K562 (cell line): Measurements from ENCODE around the gene RBMX. TPM values are rescaled to one million over a fixed set of nuclear protein-coding genes. Genes with fewer than 3 reads are reported as not detected.

Experiments used
- AFF1 ChIP-seq, 2 experiments: fragments of 450-650 bp; IDR thresholded peaks; 2 replicates each; pipeline ENCODE4 v1.6.1; 2018; ENCODE audit warnings: mild to moderate bottlenecking in 2 of 2, low read depth in 1 of 2; ENCODE audit not compliant: partially characterized antibody in 2 of 2
- BMI1 ChIP-seq: fragments of 150-350 bp; IDR thresholded peaks from 2 replicates; pipeline ENCODE4 v1.6.1; 2014; ENCODE audit warnings: low read length
- BRD9 ChIP-seq: fragments of 450-650 bp; IDR thresholded peaks from 2 replicates; pipeline ENCODE4 v1.6.1; 2018; ENCODE audit warnings: low read depth; ENCODE audit not compliant: partially characterized antibody
- DPF2 ChIP-seq: fragments of 450-650 bp; IDR thresholded peaks from 2 replicates; pipeline ENCODE4 v1.6.1; 2016
- ELF4 ChIP-seq: fragments of 450-650 bp; formaldehyde crosslinking; IDR thresholded peaks from 2 replicates; pipeline ENCODE4 v1.4.0; 2022; ENCODE audit warnings: missing genetic modification characterization
- HDAC6 ChIP-seq: IDR thresholded peaks from 2 replicates; pipeline ENCODE4 v1.6.1; 2012; ENCODE audit warnings: low read depth, mild to moderate bottlenecking, control low read depth, inconsistent platforms, low read length, moderate library complexity
- KAT2B ChIP-seq: IDR thresholded peaks from one replicate; pipeline ENCODE4 v1.6.1; 2012; ENCODE audit warnings: low read depth, mild to moderate bottlenecking, control low read depth, inconsistent platforms, low read length, moderate library complexity
- KDM4B ChIP-seq, 2 experiments: fragments of 450-650 bp in 1 of 2; sonication (generic) in 1 of 2; IDR thresholded peaks; 2 replicates each; pipeline ENCODE4 v1.6.1; 2016 to 2017; ENCODE audit warnings: borderline replicate concordance in 2 of 2, antibody characterized with exemption in 1 of 2, low read depth in 1 of 2, mild to moderate bottlenecking in 1 of 2
- MAX ChIP-seq: sonication (generic); formaldehyde crosslinking; IDR thresholded peaks from 2 replicates; pipeline ENCODE4 v1.9.0; 2022; ENCODE audit warnings: mild to moderate bottlenecking, missing genetic modification reagents
- MAZ ChIP-seq, 2 experiments: fragments of 450-650 bp in 1 of 2; sonication (generic) in 1 of 2; formaldehyde crosslinking; IDR thresholded peaks in 1 of 2; conservative IDR thresholded peaks in 1 of 2; 2 replicates each; pipeline versions ENCODE4 v1.4.0 to v1.5.0; 2020; ENCODE audit warnings: mild to moderate bottlenecking in 1 of 2, missing genetic modification reagents in 1 of 2
- NFATC3 ChIP-seq: fragments of 450-650 bp; IDR thresholded peaks from 2 replicates; pipeline ENCODE4 v1.6.1; 2017; ENCODE audit warnings: mild to moderate bottlenecking
- NR2C2 ChIP-seq, 2 experiments: fragments of 200-800 bp in 1 of 2; sonication (Bioruptor generic) in 1 of 2; sonication (generic) in 1 of 2; formaldehyde crosslinking in 1 of 2; IDR thresholded peaks; 2 replicates each; pipeline versions ENCODE4 v1.6.1 to v1.8.0; 2016 to 2022; ENCODE audit warnings: mild to moderate bottlenecking in 1 of 2, missing compliant biosample characterization in 1 of 2, missing genetic modification characterization in 1 of 2, missing genetic modification reagents in 1 of 2
- PHB2 ChIP-seq: fragments of 450-650 bp; IDR thresholded peaks from 2 replicates; pipeline ENCODE4 v1.6.1; 2017; ENCODE audit warnings: low read depth
- RNF2 ChIP-seq: sonication (generic); IDR thresholded peaks from 2 replicates; pipeline ENCODE4 v1.6.1; 2016
- SREBF2 ChIP-seq: sonication (generic); formaldehyde crosslinking; IDR thresholded peaks from 2 replicates; pipeline ENCODE4 v1.4.0; 2020; ENCODE audit warnings: mild to moderate bottlenecking, missing genetic modification reagents
- TAF1 ChIP-seq: IDR thresholded peaks from 2 replicates; pipeline ENCODE4 v1.6.1; 2011; ENCODE audit warnings: mild to moderate bottlenecking, low read length, moderate library complexity; ENCODE audit not compliant: insufficient read depth, control insufficient read depth, severe bottlenecking; ENCODE audit errors: extremely low read depth
- TAF7 ChIP-seq: fragments of 450-650 bp; IDR thresholded peaks from 2 replicates; pipeline ENCODE4 v1.6.1; 2016; ENCODE audit warnings: missing genetic modification characterization, missing compliant biosample characterization
- ZC3H4 ChIP-seq: sonication (generic); formaldehyde crosslinking; IDR thresholded peaks from 2 replicates; pipeline ENCODE4 v1.9.0; 2021; ENCODE audit warnings: missing genetic modification reagents, borderline replicate concordance
- ZKSCAN8 ChIP-seq: fragments of 200-800 bp; sonication (Bioruptor generic); IDR thresholded peaks from 2 replicates; pipeline ENCODE4 v1.6.1; 2016; ENCODE audit warnings: missing genetic modification characterization, missing compliant biosample characterization
- ZNF436 ChIP-seq: fragments of 250-450, 450-650 bp; sonication (Bioruptor Pico); formaldehyde crosslinking; IDR thresholded peaks from 2 replicates; pipeline ENCODE4 v1.7.0; 2020; ENCODE audit warnings: mild to moderate bottlenecking
- polyA plus RNA-seq, 8 experiments: library from polyadenylated mRNA; depleted of rRNA in 4 of 8; stranded (reverse) in 5 of 8; unstranded in 3 of 8; fragments of >200 nt; fragmentation: Nextera tagmentation in 2 of 8; fragmentation: Illumina TruSeq in 1 of 8; extraction: Ambion mirVana in 2 of 8; extraction: Trizol in 1 of 8; gene quantifications; 2 replicates each; pipeline versions ENCODE4 v1.2.1 to v1.2.3, GENCODE V29; 2011 to 2014; ENCODE audit warnings: inconsistent platforms in 1 of 8, missing spikeins in 1 of 8
- total RNA-seq, 7 experiments: library from RNA; depleted of rRNA in 6 of 7; stranded (reverse); fragments of >200 nt in 6 of 7; fragmentation: Illumina TruSeq in 2 of 7; extraction: Trizol in 2 of 7; gene quantifications; 2 replicates each; pipeline versions ENCODE4 v1.2.1 to v1.2.3, GENCODE V29; 2011 to 2021; ENCODE audit warnings: low replicate concordance in 1 of 7
- TF ChIP-seq, protein P1 (sequence below): sonication (generic); formaldehyde crosslinking; IDR thresholded peaks from 2 replicates; pipeline ENCODE4 v1.8.0; 2022; ENCODE audit warnings: mild to moderate bottlenecking, missing genetic modification reagents
- TF ChIP-seq, protein P2 (sequence below): fragments of 450-650 bp; IDR thresholded peaks from 2 replicates; pipeline ENCODE4 v1.6.1; 2016; ENCODE audit warnings: low read depth, mild to moderate bottlenecking, moderate library complexity

Gene RBMX
- total and polyA plus RNA-seq, 9 of the 15 experiments (the other 6 are each of a cell fraction or from before 2014, with no cell fraction given), result 405 to 671 (median 540) TPM

GRCh38 chrX:136909706-136910564 lies 29.4 kb upstream of the RBMX start (continued):
- TF ChIP-seq AFF1 (IDR thresholded peaks at IDR 0.05; ENCODE audit: low read depth in 1 of 2, partially characterized antibody in 2 of 2) (peak in 1 of 2 experiments; percentile 86), ZC3H4 (CRISPR knock-in tag) (no peak), ZKSCAN8 (CRISPR knock-in tag) (no peak), SREBF2 (CRISPR knock-in tag) (no peak), BMI1 (no peak), ELF4 (peak; percentile 52; the same call in 1 of the 2 replicates), ZNF436 (CRISPR knock-in tag) (no peak), MAX (CRISPR knock-in tag) (0 out of 2 replicates have a peak, but pooled peaks have one; percentile 3), MAZ (CRISPR knock-in tag; conservative IDR thresholded peaks at IDR 0.05 in 1 of 2, IDR thresholded peaks at IDR 0.05 in 1 of 2) (peak; percentile 27 to 80; a peak in 2 of 4 replicates), KAT2B (no peak), NFATC3 (no peak), BRD9 (peak; percentile 57), TAF1 (peak; percentile 43), DPF2 (peak; percentile 83), RNF2 (no peak), PHB2 (peak; percentile 32; the same call in 1 of the 2 replicates), HDAC6 (no peak), KDM4B (IDR thresholded peaks at IDR 0.05; ENCODE audit: borderline replicate concordance in 2 of 2, low read depth in 1 of 2) (0 out of 4 replicates have a peak, but pooled peaks of 1 of the 2 experiments have one; percentile 55), TAF7 (tag) (peak; percentile 20; the same call in 1 of the 2 replicates), NR2C2 (CRISPR knock-in tag; IDR thresholded peaks at IDR 0.05) (no peak), NR2C2 (tag; IDR thresholded peaks at IDR 0.05) (no peak)
- TF ChIP-seq, protein P1, sequence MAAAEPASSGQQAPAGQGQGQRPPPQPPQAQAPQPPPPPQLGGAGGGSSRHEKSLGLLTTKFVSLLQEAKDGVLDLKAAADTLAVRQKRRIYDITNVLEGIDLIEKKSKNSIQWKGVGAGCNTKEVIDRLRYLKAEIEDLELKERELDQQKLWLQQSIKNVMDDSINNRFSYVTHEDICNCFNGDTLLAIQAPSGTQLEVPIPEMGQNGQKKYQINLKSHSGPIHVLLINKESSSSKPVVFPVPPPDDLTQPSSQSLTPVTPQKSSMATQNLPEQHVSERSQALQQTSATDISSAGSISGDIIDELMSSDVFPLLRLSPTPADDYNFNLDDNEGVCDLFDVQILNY (CRISPR knock-in tag), result no peak
- TF ChIP-seq, protein P2, sequence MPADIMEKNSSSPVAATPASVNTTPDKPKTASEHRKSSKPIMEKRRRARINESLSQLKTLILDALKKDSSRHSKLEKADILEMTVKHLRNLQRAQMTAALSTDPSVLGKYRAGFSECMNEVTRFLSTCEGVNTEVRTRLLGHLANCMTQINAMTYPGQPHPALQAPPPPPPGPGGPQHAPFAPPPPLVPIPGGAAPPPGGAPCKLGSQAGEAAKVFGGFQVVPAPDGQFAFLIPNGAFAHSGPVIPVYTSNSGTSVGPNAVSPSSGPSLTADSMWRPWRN, result peak; percentile 33; the same call in 1 of the 2 replicates
